ENCODE data around the gene ADRM1.

Gene ADRM1

GRCh38 chr20:62331347-62331746, 28.6 kb downstream of the ADRM1 start:
- FAIRE-seq (no peak), DNase-seq (ENCODE audit: insufficient read length, low spot score) (no peak)
- TF ChIP-seq CTCF (IDR thresholded peaks at IDR 0.05; ENCODE audit: insufficient read depth, missing control alignments) = no peak

GRCh38 chr20:62332421-62332820, 29.6 kb downstream of the ADRM1 start:
- DNase-seq (ENCODE audit: insufficient read length, low spot score) (no peak), FAIRE-seq (no peak)
- TF ChIP-seq CTCF (IDR thresholded peaks at IDR 0.05; ENCODE audit: insufficient read depth, missing control alignments) = no peak

- no peak for DNase-seq (ENCODE audit: insufficient read length, low spot score)
- TF ChIP-seq CTCF (IDR thresholded peaks at IDR 0.05; ENCODE audit: insufficient read depth, missing control alignments) = no peak
- FAIRE-seq = no peak
Observed at GRCh38 chr20:62332989-62333819, 30.4 kb downstream of the ADRM1 start.

- no peak for TF ChIP-seq CTCF (IDR thresholded peaks at IDR 0.05; ENCODE audit: insufficient read depth, missing control alignments)
- FAIRE-seq = no peak
- no peak for DNase-seq (ENCODE audit: insufficient read length, low spot score)
Observed at GRCh38 chr20:62333820-62334595, 31.2 kb downstream of the ADRM1 start.

GRCh38 chr20:62334881-62335280, 32.1 kb downstream of the ADRM1 start:
- no peak for FAIRE-seq
- no peak for TF ChIP-seq CTCF (IDR thresholded peaks at IDR 0.05; ENCODE audit: insufficient read depth, missing control alignments)
- DNase-seq (ENCODE audit: insufficient read length, low spot score) = no peak

- FAIRE-seq (no peak), DNase-seq (ENCODE audit: insufficient read length, low spot score) (no peak)
- no peak for TF ChIP-seq CTCF (IDR thresholded peaks at IDR 0.05; ENCODE audit: insufficient read depth, missing control alignments)
Observed at GRCh38 chr20:62335532-62335931, 32.7 kb downstream of the ADRM1 start.

GRCh38 chr20:62336329-62336728, 33.5 kb downstream of the ADRM1 start:
- no peak for FAIRE-seq
- no peak for DNase-seq (ENCODE audit: insufficient read length, low spot score)
- TF ChIP-seq CTCF (IDR thresholded peaks at IDR 0.05; ENCODE audit: insufficient read depth, missing control alignments) = no peak

All from D721Med (cell line).